Right atrium auricular region (tissue), 2 donors: ENCODE data around the gene ZNF532. TPM values are rescaled to one million over a fixed set of nuclear protein-coding genes. Genes with fewer than 3 reads are reported as not detected.
A peak's percentile ranks its signal among the peaks of the same experiment; 100 is the strongest.

Source experiments
- DNase-seq: peaks from one replicate; pipeline ENCODE4 v3.0.0-alpha.2; 2019; ENCODE audit warnings: low spot score
- H3K27ac ChIP-seq, 2 donors: fragments of 200-600 bp; sonication (generic); 1 replicate in 1 of 2; 2 replicates in 1 of 2; pipeline ENCODE4 v1.5.1; 2016 to 2019
- H3K27me3 ChIP-seq, 2 donors: fragments of 200-600 bp; sonication (generic); one replicate each; pipeline versions ENCODE4 v1.5.1 to v1.6.0; 2017 to 2019
- H3K36me3 ChIP-seq: fragments of 200-600 bp; sonication (generic); one replicate; pipeline ENCODE4 v1.5.1; 2016
- H3K4me1 ChIP-seq, 2 donors: fragments of 200-600 bp; sonication (generic); one replicate each; pipeline versions ENCODE4 v1.5.1 to v1.6.0; 2017 to 2019
- H3K4me3 ChIP-seq, 2 donors: fragments of 200-600 bp; sonication (generic); 1 replicate in 1 of 2; 2 replicates in 1 of 2; pipeline ENCODE4 v1.5.1; 2017 to 2019; ENCODE audit warnings: mild to moderate bottlenecking in 1 of 2, moderate library complexity in 1 of 2
- H3K9me3 ChIP-seq, 2 donors: fragments of 200-600 bp; sonication (generic); one replicate each; pipeline ENCODE4 v1.5.1; 2019
- total RNA-seq, 2 donors: library from RNA; depleted of rRNA; stranded (reverse); fragments of >200 nt; gene quantifications; one replicate each; pipeline ENCODE4 v1.1.0, GENCODE V29; 2016
- TF ChIP-seq, protein P1 (sequence below), 2 donors: fragments of 200-600 bp; sonication (generic); IDR thresholded peaks; one replicate each; pipeline ENCODE4 v1.5.1; 2019; ENCODE audit warnings: antibody characterized with exemption in 2 of 2

The ZNF532 gene
- total RNA-seq, 2 donors from 2014 or later = 53.1 to 59.5 TPM

DNA sequence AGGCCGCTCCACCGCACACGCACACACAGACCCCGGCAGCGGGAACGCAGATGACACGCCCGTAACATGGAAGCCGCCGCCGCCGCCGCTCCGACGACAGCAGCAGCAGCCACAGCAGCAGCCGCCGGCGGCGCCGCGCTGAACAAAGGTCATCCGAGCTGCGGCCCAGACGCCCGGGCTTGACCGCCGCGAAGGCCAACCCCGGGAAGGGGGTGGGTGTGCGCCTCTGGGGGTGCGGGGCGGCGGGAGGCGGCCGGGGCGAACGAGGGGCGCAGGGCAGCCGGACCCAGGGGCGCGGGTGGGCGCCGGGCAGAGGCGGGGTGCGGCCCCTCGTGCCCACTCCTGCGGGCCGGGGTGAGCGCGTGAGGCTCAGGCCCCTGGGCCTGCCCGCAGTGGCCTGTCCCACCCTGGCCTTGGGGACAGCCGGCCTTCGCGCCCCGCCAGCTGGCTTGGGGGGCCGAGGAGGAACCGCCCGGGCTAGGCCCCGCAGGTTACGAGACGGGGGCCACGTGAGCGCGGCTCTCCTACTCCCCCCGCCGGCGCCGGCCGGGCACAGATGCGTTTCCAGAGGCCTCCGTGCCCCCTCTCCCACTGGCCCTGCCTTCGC, 1.0 kb upstream of the ZNF532 start:
- TF ChIP-seq, protein P1, sequence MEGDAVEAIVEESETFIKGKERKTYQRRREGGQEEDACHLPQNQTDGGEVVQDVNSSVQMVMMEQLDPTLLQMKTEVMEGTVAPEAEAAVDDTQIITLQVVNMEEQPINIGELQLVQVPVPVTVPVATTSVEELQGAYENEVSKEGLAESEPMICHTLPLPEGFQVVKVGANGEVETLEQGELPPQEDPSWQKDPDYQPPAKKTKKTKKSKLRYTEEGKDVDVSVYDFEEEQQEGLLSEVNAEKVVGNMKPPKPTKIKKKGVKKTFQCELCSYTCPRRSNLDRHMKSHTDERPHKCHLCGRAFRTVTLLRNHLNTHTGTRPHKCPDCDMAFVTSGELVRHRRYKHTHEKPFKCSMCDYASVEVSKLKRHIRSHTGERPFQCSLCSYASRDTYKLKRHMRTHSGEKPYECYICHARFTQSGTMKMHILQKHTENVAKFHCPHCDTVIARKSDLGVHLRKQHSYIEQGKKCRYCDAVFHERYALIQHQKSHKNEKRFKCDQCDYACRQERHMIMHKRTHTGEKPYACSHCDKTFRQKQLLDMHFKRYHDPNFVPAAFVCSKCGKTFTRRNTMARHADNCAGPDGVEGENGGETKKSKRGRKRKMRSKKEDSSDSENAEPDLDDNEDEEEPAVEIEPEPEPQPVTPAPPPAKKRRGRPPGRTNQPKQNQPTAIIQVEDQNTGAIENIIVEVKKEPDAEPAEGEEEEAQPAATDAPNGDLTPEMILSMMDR (IDR thresholded peaks at IDR 0.05) = no peak
- DNase-seq = no peak
- Histone ChIP-seq H3K4me3 (peak overlapping the region; percentile 45 to 58), H3K4me1 (peaks cover 0 to 84% of the 10 kb centered on the region in 2 donors), H3K27ac (peak overlapping the region; percentile 96 to 98), H3K27me3 (no peaks in the 10 kb centered on the region), H3K36me3 (peaks cover 11% of the 10 kb centered on the region), H3K9me3 (no peaks in the 10 kb centered on the region)

DNA sequence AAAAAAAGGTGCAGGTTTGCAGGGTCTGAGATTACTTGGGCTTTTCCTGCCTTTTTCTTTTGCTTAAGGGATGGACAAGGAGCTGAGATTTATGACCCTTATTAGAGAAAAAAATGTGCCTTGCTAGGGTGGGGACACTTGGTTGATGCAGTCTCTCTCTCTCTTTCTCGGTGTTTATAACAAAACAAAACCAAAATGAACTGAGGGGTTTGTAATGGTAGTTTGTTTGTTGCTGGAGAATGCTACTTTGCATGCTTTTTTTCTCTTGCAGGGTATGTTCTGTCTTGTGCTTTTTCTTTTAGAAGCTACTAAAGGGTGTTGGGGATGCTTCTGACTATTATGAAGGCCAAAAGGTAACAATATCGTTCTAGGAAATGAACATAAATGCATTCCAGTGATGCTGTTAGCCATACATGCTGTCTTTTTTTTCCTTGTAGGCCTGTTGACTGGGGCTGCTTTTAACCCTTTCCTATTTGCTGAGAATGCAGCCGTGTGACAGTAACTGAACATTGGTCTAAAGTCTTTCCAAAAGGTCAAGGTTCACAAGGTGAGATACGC, 435 bp downstream of the ZNF532 start:
- Histone ChIP-seq H3K36me3 (peaks cover 19% of the 10 kb centered on the region), H3K27me3 (no peaks in the 10 kb centered on the region), H3K4me3 (peak overlapping the region; percentile 2 to 58), H3K27ac (peak overlapping the region; percentile 96 to 98), H3K4me1 (peaks cover 0 to 75% of the 10 kb centered on the region in 2 donors), H3K9me3 (no peaks in the 10 kb centered on the region)
- no peak for DNase-seq
- TF ChIP-seq, protein P1 (IDR thresholded peaks at IDR 0.05) = no peak

DNA sequence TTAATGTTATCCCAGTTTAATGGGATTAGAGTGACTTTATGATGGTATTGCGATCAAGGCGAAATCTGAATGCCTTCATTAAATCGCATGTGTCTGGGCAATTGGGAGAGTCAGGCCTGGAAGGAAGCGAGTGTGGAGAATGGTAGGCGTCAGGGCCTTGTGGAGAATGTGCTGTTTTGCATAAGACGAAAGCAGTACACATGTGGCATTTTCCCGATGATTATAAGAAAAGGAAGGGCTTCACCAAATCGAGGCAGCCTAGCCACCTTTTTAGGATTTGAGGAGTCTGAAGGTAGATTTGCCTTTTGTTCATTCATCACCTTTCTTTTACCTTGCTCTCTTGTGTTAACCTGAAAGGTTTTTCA, 1.0 kb downstream of the ZNF532 start:
- Histone ChIP-seq H3K4me3 (peak overlapping the region in 1 of 2 donors; percentile 3), H3K9me3 (no peaks in the 10 kb centered on the region), H3K27me3 (no peaks in the 10 kb centered on the region), H3K27ac (peak overlapping the region; percentile 96 to 98), H3K4me1 (peaks cover 0 to 75% of the 10 kb centered on the region in 2 donors), H3K36me3 (peaks cover 19% of the 10 kb centered on the region)
- TF ChIP-seq, protein P1 (IDR thresholded peaks at IDR 0.05) = no peak
- DNase-seq = no peak

DNA sequence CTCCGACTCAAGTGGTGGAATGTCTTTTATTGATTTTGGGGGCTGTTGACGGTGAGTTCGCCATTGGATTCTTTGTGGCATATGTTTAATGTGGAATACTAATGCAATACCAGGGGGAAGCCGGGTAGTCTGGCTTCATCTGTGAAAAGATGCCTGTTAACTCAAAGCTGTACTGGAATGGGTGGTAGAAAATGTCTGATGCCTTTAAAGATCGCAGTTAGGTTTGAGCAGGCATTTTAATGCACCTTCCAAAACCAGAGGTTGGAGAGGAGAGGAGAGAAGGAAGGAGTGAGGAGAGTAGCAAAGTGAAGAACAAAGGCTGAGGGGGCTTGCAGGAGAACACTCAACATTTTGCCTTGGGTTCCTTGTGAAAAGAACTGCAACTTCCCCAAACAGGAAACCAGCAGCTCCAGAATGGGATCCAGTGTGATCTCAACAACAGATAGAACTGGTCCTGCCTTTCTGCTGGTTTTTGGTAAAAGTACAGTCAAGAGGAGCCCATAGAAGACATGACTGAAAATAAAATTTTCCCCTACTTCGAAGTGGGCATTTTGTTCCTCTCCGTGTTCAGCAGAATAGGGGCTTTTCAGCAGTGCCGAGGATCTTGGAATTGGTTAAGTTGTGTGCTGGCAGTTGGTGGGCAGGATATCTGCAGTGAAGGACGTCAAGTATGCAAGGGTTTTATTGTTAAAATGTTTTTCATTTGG, 1.5 kb downstream of the ZNF532 start:
- TF ChIP-seq, protein P1 (IDR thresholded peaks at IDR 0.05) = no peak
- H3K4me1 ChIP-seq = peaks cover 0 to 75% of the 10 kb centered on the region in 2 donors
- H3K4me3 ChIP-seq = peak overlapping the region in 1 of 2 donors; percentile 3
- no peaks in the 10 kb centered on the region for H3K27me3 ChIP-seq
- no peaks in the 10 kb centered on the region for H3K9me3 ChIP-seq
- DNase-seq = no peak
- H3K36me3 ChIP-seq = peaks cover 19% of the 10 kb centered on the region
- H3K27ac ChIP-seq = peak overlapping the region; percentile 96 to 98

DNA sequence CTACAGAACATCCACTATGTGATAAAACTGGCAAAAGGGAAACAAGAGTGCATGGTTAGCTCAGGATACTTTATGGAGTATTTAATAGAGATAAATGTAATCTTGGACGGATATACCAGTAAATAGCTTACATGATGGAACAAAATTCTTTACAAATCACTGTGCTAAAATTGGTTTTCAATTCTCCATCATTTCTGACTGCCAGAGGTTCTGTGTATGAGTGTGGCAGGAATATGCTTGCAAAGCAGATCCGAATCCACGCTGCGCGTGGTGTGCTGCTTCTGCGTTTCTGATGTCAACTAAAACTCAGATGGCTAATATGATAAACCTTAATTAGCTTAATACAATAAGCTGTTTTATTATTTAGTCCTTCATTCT, 2.1 kb downstream of the ZNF532 start:
- TF ChIP-seq, protein P1 (IDR thresholded peaks at IDR 0.05) = no peak
- Histone ChIP-seq H3K36me3 (peaks cover 19% of the 10 kb centered on the region), H3K4me3 (peak overlapping the region in 1 of 2 donors; percentile 3), H3K4me1 (peaks cover 0 to 74% of the 10 kb centered on the region in 2 donors), H3K27ac (peak overlapping the region; percentile 96 to 98), H3K9me3 (no peaks in the 10 kb centered on the region), H3K27me3 (no peaks in the 10 kb centered on the region)
- DNase-seq = no peak
